SK-N-SH (cell line): ENCODE results near the gene CIDEC. TPM values are rescaled to one million over a fixed set of nuclear protein-coding genes. Genes with fewer than 3 reads are reported as not detected.

Experiments used
- CTCF ChIA-PET: fragments of 300-600, 350-600 bp; formaldehyde crosslinking; extraction: SDS; loops from one replicate; lab custom pipeline; 2021; lab: Yijun Ruan, JAX
- POLR2A ChIA-PET: fragments of 350-600 bp; sonication (Branson Sonifier 250); formaldehyde crosslinking; extraction: SDS; loops from one replicate; lab custom pipeline; 2020; ENCODE audit warnings: antibody characterized with exemption, inconsistent platforms; lab: Yijun Ruan, JAX
- DNase-seq: peaks from one replicate; pipeline ENCODE4 v3.0.0; 2012
- H2AFZ ChIP-seq: fragments of 200-600 bp; sonication (generic); 2 replicates; pipeline ENCODE4 v1.8.1; 2016; ENCODE audit warnings: antibody characterized with exemption, mild to moderate bottlenecking, low read depth
- H3F3A ChIP-seq: fragments of 200-600 bp; sonication (generic); replicated peaks from 2 replicates; pipeline ENCODE3; 2016; ENCODE audit warnings: antibody characterized with exemption, mild to moderate bottlenecking; ENCODE audit not compliant: insufficient read depth
- H3K27ac ChIP-seq, 2 experiments: fragments of 200-500 bp in 1 of 2; fragments of 200-600 bp in 1 of 2; sonication (Bioruptor generic) in 1 of 2; sonication (generic), shearing (Covaris generic) in 1 of 2; 2 replicates each; pipeline versions ENCODE4 v1.5.1 to v1.6.1; 2014 to 2016; ENCODE audit warnings: low read depth in 2 of 2, inconsistent platforms in 1 of 2, low read length in 1 of 2, mild to moderate bottlenecking in 1 of 2, mixed read lengths in 1 of 2
- H3K27me3 ChIP-seq: fragments of 200-600 bp; sonication (generic), shearing (Covaris generic); 2 replicates; pipeline ENCODE4 v1.6.1; 2016; ENCODE audit warnings: mixed run types; ENCODE audit not compliant: insufficient read depth
- H3K36me3 ChIP-seq, 2 experiments: fragments of 200-500 bp in 1 of 2; fragments of 200-600 bp in 1 of 2; sonication (Bioruptor generic) in 1 of 2; sonication (generic) in 1 of 2; replicated peaks in 1 of 2; 2 replicates each; pipeline versions ENCODE3 to v1.5.1; 2014 to 2016; ENCODE audit warnings: low read length in 1 of 2, mild to moderate bottlenecking in 1 of 2; ENCODE audit not compliant: insufficient read depth in 2 of 2, control insufficient read depth in 1 of 2
- H3K4me1 ChIP-seq, 2 experiments: fragments of 200-500 bp in 1 of 2; fragments of 200-600 bp in 1 of 2; sonication (Bioruptor generic) in 1 of 2; sonication (generic), shearing (Covaris generic) in 1 of 2; 2 replicates each; pipeline versions ENCODE4 v1.5.1 to v1.6.1; 2014 to 2016; ENCODE audit warnings: low read depth in 1 of 2, low read length in 1 of 2, mixed run types in 1 of 2; ENCODE audit not compliant: insufficient read depth in 2 of 2, control insufficient read depth in 1 of 2
- H3K4me2 ChIP-seq: fragments of 200-600 bp; sonication (generic), shearing (Covaris generic); 2 replicates; pipeline ENCODE4 v1.6.1; 2017; ENCODE audit warnings: mixed run types
- H3K4me3 ChIP-seq, 2 experiments: fragments of 200-500 bp in 1 of 2; fragments of 200-600 bp in 1 of 2; sonication (Bioruptor generic) in 1 of 2; sonication (generic), shearing (Covaris generic) in 1 of 2; 2 replicates each; pipeline versions ENCODE4 v1.5.1 to v1.8.1; 2014 to 2016; ENCODE audit warnings: low read depth in 2 of 2, inconsistent platforms in 1 of 2, low read length in 1 of 2, mild to moderate bottlenecking in 1 of 2, mixed read lengths in 1 of 2, moderate library complexity in 1 of 2
- H3K79me2 ChIP-seq: fragments of 200-600 bp; sonication (generic); 2 replicates; pipeline ENCODE4 v1.8.1; 2017; ENCODE audit warnings: mild to moderate bottlenecking; ENCODE audit not compliant: insufficient read depth
- H3K9ac ChIP-seq: fragments of 200-600 bp; sonication (generic); 2 replicates; pipeline ENCODE4 v1.6.1; 2017; ENCODE audit warnings: mixed run types
- H3K9me2 ChIP-seq: fragments of 200-600 bp; sonication (generic); 2 replicates; pipeline ENCODE4 v1.6.1; 2017; ENCODE audit warnings: mixed run types
- H3K9me3 ChIP-seq: fragments of 200-600 bp; sonication (generic); 2 replicates; pipeline ENCODE4 v1.6.1; 2017; ENCODE audit warnings: mixed run types, mild to moderate bottlenecking, moderate library complexity
- H4K20me1 ChIP-seq: fragments of 200-600 bp; sonication (generic); 2 replicates; pipeline ENCODE4 v1.6.1; 2017; ENCODE audit warnings: mild to moderate bottlenecking, mixed run types; ENCODE audit not compliant: insufficient read depth
- ELF1 ChIP-seq: IDR thresholded peaks from 2 replicates; pipeline ENCODE4 v1.4.0; 2012
- EP300 ChIP-seq, 2 experiments: IDR thresholded peaks; 2 replicates each; pipeline versions ENCODE4 v1.4.0 to v1.6.1; 2012; ENCODE audit warnings: borderline replicate concordance in 1 of 2, low read depth in 1 of 2, low read length in 1 of 2
- FOSL2 ChIP-seq: IDR thresholded peaks from 2 replicates; pipeline ENCODE4 v1.4.0; 2012; ENCODE audit warnings: low read depth, mild to moderate bottlenecking, moderate library complexity, borderline replicate concordance
- FOXM1 ChIP-seq: IDR thresholded peaks from 2 replicates; pipeline ENCODE4 v1.4.0; 2012; ENCODE audit warnings: low read depth, mild to moderate bottlenecking
- GATA2 ChIP-seq: sonication (generic); formaldehyde crosslinking; IDR thresholded peaks from 2 replicates; pipeline ENCODE4 v1.5.0; 2020; ENCODE audit warnings: mild to moderate bottlenecking, missing genetic modification reagents
- JUND ChIP-seq: IDR thresholded peaks from 2 replicates; pipeline ENCODE4 v1.4.0; 2012
- MEF2A ChIP-seq: IDR thresholded peaks from 2 replicates; pipeline ENCODE4 v1.4.0; 2012; ENCODE audit warnings: low read depth, borderline replicate concordance
- MXI1 ChIP-seq: IDR thresholded peaks from 2 replicates; pipeline ENCODE4 v1.6.1; 2012; ENCODE audit warnings: mild to moderate bottlenecking, low read depth, low read length, improper control_type of control experiment
- REST ChIP-seq: IDR thresholded peaks from 2 replicates; pipeline ENCODE4 v1.6.1; 2012; ENCODE audit warnings: mild to moderate bottlenecking, low read depth, low read length, moderate library complexity
- RFX5 ChIP-seq: IDR thresholded peaks from 2 replicates; pipeline ENCODE4 v1.6.1; 2012; ENCODE audit warnings: mild to moderate bottlenecking, improper control_type of control experiment, low read length
- RXRA ChIP-seq: IDR thresholded peaks from 2 replicates; pipeline ENCODE4 v1.4.0; 2012; ENCODE audit warnings: low read depth, mild to moderate bottlenecking, borderline replicate concordance
- TAF1 ChIP-seq: IDR thresholded peaks from 2 replicates; pipeline ENCODE4 v1.6.1; 2012; ENCODE audit warnings: low read depth, mild to moderate bottlenecking, low read length, moderate library complexity, borderline replicate concordance
- YY1 ChIP-seq: IDR thresholded peaks from 2 replicates; pipeline ENCODE4 v1.4.0; 2012; ENCODE audit warnings: low read depth, mild to moderate bottlenecking
- WGBS: methylation state at CpG from one replicate; pipeline ENCODE4 v1.1.6; 2017; ENCODE audit warnings: low lambda C conversion rate; 5-methylcytosine and 5-hydroxymethylcytosine counted together
- polyA plus RNA-seq, 3 experiments: library from polyadenylated mRNA; depleted of rRNA; stranded (reverse); fragments of >200 nt; gene quantifications; 2 replicates each; pipeline ENCODE4 v1.2.3, GENCODE V29; 2012

CIDEC gene
- polyA plus RNA-seq, 1 of the 3 experiments (the other 2 are of a cell fraction), result not detected

GRCh38 chr3:9914559-9915253 is 34.7 kb upstream of the CIDEC start:
- Histone ChIP-seq H3F3A (peaks cover 6% of the 10 kb centered on the region), H3K9me3 (no peaks in the 10 kb centered on the region), H3K27ac (peak overlapping the region in 1 of 2 experiments; percentile 60; a peak in 1 of 4 replicates), H3K4me2 (peak overlapping the region; percentile 86; the same call in 1 of the 2 replicates), H3K36me3 (no peaks in the 10 kb centered on the region), H3K27me3 (no peaks in the 10 kb centered on the region), H2AFZ (no peak overlapping the region), H3K9ac (no peak overlapping the region), H3K4me1 (peaks cover 6 to 44% of the 10 kb centered on the region in 2 experiments; a peak in 3 of 4 replicates), H4K20me1 (no peaks in the 10 kb centered on the region), H3K4me3 (peak overlapping the region in 1 of 2 experiments; percentile 43; a peak in 3 of 4 replicates), H3K9me2 (no peaks in the 10 kb centered on the region), H3K79me2 (no peaks in the 10 kb centered on the region)
- TF ChIP-seq RXRA (no peak), REST (no peak), GATA2 (CRISPR knock-in tag) (no peak), YY1 (no peak), FOSL2 (no peak)
- DNase-seq, result peak; percentile 78
- ChIA-PET CTCF (interaction anchor here (0.7 to 3.9 kb wide), 6 partner anchors 11 to 67 kb away, joined by 3 to 33 read pairs (median 8); partner anchors contain the start of gene CRELD1), POLR2A (interaction anchor here (0.6 to 1.9 kb wide), 4 partner anchors 15 to 370 kb away, joined by 3 to 6 read pairs (median 4); partner anchors contain the start of gene JAGN1)
- 65% methylated on average over 5 of the region's 15 CpGs for WGBS

GRCh38 chr3:9914011-9914410 is 34.0 kb upstream of the CIDEC start:
- no peak for TF ChIP-seq FOXM1
- no peak for TF ChIP-seq RFX5
- no peak for TF ChIP-seq MEF2A
- no peak for TF ChIP-seq MXI1
- TF ChIP-seq ELF1, result no peak
- no peak for TF ChIP-seq EP300 (IDR thresholded peaks at IDR 0.05; ENCODE audit: borderline replicate concordance in 1 of 2, low read depth in 1 of 2, low read length in 1 of 2)
- TF ChIP-seq JUND, result no peak
- TF ChIP-seq TAF1, result no peak
- Histone ChIP-seq H3K4me2 (no peak overlapping the region), H3F3A (peaks cover 6% of the 10 kb centered on the region), H3K4me1 (peaks cover 6 to 44% of the 10 kb centered on the region in 2 experiments; a peak in 3 of 4 replicates), H3K9ac (no peak overlapping the region), H3K36me3 (no peaks in the 10 kb centered on the region), H3K4me3 (no peak overlapping the region), H3K9me3 (no peaks in the 10 kb centered on the region), H3K79me2 (no peaks in the 10 kb centered on the region), H2AFZ (no peak overlapping the region), H4K20me1 (no peaks in the 10 kb centered on the region), H3K27me3 (no peaks in the 10 kb centered on the region), H3K9me2 (no peaks in the 10 kb centered on the region), H3K27ac (peak overlapping the region in 1 of 2 experiments; percentile 65; a peak in 2 of 4 replicates)
- POLR2A ChIA-PET, result interaction anchor here (0.6 to 1.9 kb wide), 4 partner anchors 16 to 65 kb away, joined by 3 to 6 read pairs (median 4); partner anchors contain the start of gene JAGN1
- WGBS, result 82% methylated on average over 1 of the region's 1 CpG
- DNase-seq, result peak; percentile 45
- CTCF ChIA-PET, result interaction anchor here (0.7 to 3.9 kb wide), 6 partner anchors 10 to 67 kb away, joined by 3 to 33 read pairs (median 6); partner anchors contain the start of gene CRELD1
